Sigmoid colon (tissue), 4 donors: ENCODE data around the gene RELCH.

Experiments used
- CTCF ChIP-seq, 4 experiments: fragments of 450-650 bp in 3 of 4; fragments of 200-600 bp in 1 of 4; IDR thresholded peaks; one replicate each; pipeline ENCODE4 v1.5.1; 2016 to 2019; ENCODE audit warnings: antibody characterized with exemption in 4 of 4, mild to moderate bottlenecking in 3 of 4, moderate library complexity in 2 of 4
- EP300 ChIP-seq, 4 donors: sonication (generic); formaldehyde crosslinking; IDR thresholded peaks; one replicate each; pipeline ENCODE4 v1.6.1; 2017; ENCODE audit warnings: antibody characterized with exemption in 4 of 4
- POLR2A ChIP-seq, 2 donors: fragments of 450-650 bp; IDR thresholded peaks; one replicate each; pipeline ENCODE4 v1.6.1; 2016; ENCODE audit warnings: antibody characterized with exemption in 2 of 2, mild to moderate bottlenecking in 2 of 2, moderate library complexity in 2 of 2
- POLR2AphosphoS5 ChIP-seq, 4 donors: sonication (generic); formaldehyde crosslinking; IDR thresholded peaks; one replicate each; pipeline ENCODE4 v1.6.1; 2017; ENCODE audit warnings: antibody characterized with exemption in 4 of 4

GRCh38 chr18:62280786-62281185 is 93.7 kb downstream of the RELCH start:
- TF ChIP-seq EP300 (IDR thresholded peaks at IDR 0.05) (no peak), POLR2AphosphoS5 (IDR thresholded peaks at IDR 0.05) (no peak), POLR2A (IDR thresholded peaks at IDR 0.05) (no peak), CTCF (IDR thresholded peaks at IDR 0.05) (no peak)
